Fibroblast of mammary gland (primary cell): ENCODE measurements around the gene GUCY1A2.

ENCODE experiments used
- DNase-seq: peaks from one replicate; pipeline ENCODE4 v3.0.0-alpha.2; 2010; ENCODE audit warnings: low read depth
- H3K4me3 ChIP-seq: 2 replicates; pipeline ENCODE4 v1.5.1; 2011; ENCODE audit warnings: low read depth, mild to moderate bottlenecking, low read length, moderate library complexity; ENCODE audit not compliant: control insufficient read depth
- CTCF ChIP-seq: conservative IDR thresholded peaks from 2 replicates; pipeline ENCODE4 v1.5.1; 2011; ENCODE audit warnings: low read depth, low read length, inconsistent platforms; ENCODE audit not compliant: control insufficient read depth, insufficient read depth

Gene GUCY1A2

GRCh38 chr11:106632283-106632682 is 386.0 kb downstream of the GUCY1A2 start:
- no peak for DNase-seq
- TF ChIP-seq CTCF, result no peak
- no peak overlapping the region for H3K4me3 ChIP-seq

GRCh38 chr11:106627694-106628093 is 390.6 kb downstream of the GUCY1A2 start:
- H3K4me3 ChIP-seq, result no peak overlapping the region
- DNase-seq, result no peak
- no peak for TF ChIP-seq CTCF

- TF ChIP-seq CTCF, result no peak
- no peak for DNase-seq
- no peak overlapping the region for H3K4me3 ChIP-seq
Measured at GRCh38 chr11:106625566-106625965, 392.7 kb downstream of the GUCY1A2 start.

- TF ChIP-seq CTCF, result no peak
- H3K4me3 ChIP-seq, result no peak overlapping the region
- peak; percentile 6 for DNase-seq
Measured at GRCh38 chr11:106624377-106624776, 393.9 kb downstream of the GUCY1A2 start.
